GM04504 (cell line): ENCODE measurements around the gene NDUFB10.
A peak's percentile ranks its signal among the peaks of the same experiment; 100 is the strongest.

Experiments used
- DNase-seq: peaks from one replicate; pipeline ENCODE4 v3.0.0-alpha.2; 2012; ENCODE audit warnings: low read depth

NDUFB10 gene

DNA sequence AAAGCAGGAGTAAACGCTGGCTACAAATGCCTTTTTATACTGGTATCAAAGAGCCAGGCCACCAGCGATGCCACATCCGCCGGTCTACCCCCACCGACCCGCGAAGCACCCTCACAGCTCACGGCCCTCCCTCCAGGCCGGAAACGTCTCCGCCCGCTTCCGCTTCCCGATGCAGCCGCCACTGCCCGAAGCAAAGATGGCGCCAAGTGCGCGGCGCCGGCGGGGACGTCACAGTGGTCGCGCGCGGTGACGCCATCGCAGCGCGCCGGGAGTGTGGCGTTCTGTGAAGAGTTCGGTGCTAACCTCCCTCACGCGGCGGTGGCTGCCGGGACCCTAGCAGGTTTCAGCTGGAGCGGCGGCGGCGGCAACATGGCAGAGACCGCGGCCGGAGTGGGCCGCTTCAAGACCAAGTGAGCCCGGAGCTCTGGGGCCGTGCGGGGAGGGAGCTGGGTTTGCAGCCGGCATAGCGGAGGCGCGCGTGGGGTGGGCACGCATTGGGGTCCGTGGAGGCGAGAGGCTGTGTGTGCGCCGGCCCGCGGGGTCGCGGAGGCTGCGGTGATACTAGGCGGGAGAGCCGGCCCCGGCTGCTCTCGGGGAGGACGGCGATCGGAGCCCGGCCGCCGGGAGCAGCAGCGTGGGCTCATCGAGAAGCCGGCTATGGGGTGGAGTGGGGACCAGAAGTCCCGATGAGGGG is 12.6 kb downstream of the NDUFB10 start, which contains the start of gene TBL3:
Gene TBL3, plus strand, starts transcription at position 258 of the 694 bp plus-strand sequence. Its CDS starts 112 bp downstream, at position 370.
- peak; percentile 88 for DNase-seq

DNA sequence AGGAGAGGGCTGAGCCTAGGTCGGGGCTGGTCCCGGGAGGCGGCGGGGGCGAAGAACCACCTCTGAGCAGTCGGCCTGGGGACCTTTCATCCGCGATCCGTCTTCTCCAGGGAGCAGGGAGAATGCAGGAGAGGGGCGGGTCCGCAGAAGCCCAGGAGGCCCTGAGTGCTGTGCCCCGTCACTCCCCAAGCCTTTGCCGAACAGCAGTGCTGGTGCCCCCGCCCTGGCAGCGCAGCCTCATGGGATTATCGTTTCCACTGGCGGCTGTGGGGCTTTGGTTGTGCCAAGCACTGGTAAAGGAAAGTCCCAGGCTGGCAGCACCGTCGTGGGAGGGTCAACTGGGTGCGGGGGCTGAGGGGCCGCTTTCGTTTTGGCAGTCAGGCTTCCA is 13.1 kb downstream of the NDUFB10 start:
- DNase-seq, result no peak

DNA sequence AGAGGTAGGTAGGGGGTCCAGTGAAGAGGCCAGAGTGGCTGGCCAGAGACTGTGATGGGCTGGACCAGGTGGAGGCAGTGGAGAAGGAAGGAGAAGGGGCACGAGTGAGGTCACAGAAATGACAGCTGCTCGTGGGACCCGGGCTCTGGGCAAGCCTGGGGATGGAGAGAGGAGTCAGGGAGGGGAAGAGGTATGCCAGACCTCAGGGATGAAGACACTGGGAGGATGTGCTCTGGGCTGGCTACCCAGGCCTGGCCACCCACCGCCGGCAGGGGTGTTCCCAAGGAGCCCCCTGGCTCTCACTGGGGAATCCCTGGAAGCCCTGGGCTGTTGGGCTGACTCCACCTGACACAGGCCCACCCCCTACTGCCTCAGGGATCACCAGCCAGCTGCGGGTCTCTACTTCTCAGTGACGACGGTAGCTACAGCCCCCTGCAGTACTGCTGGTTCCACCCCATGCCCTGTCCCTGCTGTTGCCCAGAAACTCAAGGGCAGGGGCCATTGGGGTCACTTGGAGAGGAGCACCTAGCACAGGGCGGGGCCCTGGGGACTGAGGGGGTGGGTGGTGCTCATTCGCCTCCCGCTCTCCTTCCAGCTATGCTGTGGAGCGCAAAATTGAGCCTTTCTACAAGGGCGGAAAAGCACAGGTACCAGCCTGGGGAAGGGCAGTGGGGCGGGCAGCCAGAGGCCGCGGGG is 14.3 kb downstream of the NDUFB10 start:
- DNase-seq, result no peak

DNA sequence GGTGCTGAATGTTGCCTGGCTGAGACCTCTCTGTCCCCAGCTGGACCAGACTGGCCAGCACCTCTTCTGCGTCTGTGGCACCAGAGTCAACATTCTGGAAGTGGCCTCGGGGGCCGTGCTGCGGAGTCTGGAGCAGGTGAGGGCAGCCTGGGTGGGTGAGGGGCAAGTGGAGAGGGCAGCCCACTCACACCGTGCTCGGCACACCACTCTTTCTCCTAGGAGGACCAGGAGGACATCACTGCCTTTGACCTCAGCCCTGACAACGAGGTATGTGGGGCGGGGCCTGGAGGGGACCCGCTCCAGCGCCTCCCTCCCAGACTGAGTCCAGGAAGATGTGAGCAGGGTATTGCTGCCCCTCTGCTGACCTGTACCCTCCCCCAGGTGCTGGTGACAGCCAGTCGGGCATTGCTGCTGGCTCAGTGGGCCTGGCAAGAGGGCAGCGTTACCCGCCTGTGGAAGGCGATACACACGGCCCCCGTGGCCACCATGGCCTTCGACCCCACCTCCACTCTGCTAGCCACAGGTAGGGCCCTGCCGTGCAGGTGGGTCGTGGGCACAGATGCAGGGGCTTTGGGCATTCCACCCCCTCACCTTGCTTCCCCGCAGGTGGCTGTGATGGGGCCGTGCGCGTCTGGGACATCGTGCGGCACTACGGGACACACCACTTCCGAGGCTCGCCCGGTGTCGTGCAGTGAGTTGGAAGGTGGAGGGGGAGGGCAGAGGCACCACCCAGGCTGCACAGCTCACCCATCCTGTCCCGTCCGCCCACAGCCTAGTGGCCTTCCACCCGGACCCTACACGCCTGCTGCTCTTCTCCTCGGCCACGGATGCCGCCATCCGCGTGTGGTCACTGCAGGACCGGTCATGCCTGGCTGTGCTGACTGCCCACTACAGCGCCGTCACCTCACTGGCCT is 15.1 kb downstream of the NDUFB10 start:
- no peak for DNase-seq

DNA sequence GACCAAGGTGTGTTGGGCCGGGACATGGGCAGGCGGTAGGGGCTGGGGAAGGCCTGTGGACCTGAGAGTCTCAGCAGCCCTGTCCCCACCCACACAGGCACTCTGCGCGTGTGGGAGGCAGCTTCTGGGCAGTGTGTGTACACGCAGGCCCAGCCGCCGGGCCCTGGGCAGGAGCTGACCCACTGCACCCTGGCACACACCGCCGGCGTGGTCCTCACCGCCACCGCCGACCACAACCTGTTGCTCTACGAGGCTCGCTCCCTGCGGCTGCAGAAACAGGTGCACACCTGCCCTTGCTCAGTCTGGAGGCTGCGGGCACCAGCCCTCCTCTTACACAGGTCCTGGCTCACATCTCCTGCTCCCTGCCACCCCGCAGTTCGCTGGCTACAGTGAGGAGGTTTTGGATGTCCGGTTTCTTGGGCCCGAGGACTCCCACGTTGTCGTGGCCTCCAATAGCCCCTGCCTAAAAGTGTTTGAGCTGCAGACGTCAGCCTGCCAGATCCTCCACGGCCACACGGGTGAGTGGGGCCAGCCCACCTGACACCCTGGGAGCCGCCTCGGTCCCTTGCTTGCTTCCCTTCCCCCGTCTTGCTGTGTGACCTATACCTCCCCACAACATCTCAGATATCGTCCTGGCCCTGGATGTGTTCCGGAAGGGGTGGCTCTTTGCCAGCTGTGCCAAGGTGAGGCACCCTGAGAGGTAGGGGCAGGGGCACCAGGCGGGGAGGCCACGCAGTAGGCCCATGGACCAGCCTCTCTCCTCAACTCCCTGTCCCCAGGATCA is 16.3 kb downstream of the NDUFB10 start:
- DNase-seq, result no peak

DNA sequence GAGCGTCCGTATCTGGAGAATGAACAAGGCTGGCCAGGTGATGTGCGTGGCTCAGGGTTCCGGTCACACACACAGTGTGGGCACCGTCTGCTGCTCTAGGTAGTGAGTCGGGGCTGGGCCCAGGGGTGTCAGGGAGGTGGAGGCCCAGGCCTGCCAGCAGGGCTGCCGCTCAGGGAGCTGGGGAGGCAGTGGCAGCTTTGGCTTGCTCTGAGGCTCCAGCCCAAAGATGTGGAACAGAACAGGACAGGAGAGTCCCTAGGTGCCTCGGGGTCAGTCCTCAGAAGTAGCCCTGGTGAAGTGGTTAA is 16.8 kb downstream of the NDUFB10 start:
- DNase-seq, result no peak

DNA sequence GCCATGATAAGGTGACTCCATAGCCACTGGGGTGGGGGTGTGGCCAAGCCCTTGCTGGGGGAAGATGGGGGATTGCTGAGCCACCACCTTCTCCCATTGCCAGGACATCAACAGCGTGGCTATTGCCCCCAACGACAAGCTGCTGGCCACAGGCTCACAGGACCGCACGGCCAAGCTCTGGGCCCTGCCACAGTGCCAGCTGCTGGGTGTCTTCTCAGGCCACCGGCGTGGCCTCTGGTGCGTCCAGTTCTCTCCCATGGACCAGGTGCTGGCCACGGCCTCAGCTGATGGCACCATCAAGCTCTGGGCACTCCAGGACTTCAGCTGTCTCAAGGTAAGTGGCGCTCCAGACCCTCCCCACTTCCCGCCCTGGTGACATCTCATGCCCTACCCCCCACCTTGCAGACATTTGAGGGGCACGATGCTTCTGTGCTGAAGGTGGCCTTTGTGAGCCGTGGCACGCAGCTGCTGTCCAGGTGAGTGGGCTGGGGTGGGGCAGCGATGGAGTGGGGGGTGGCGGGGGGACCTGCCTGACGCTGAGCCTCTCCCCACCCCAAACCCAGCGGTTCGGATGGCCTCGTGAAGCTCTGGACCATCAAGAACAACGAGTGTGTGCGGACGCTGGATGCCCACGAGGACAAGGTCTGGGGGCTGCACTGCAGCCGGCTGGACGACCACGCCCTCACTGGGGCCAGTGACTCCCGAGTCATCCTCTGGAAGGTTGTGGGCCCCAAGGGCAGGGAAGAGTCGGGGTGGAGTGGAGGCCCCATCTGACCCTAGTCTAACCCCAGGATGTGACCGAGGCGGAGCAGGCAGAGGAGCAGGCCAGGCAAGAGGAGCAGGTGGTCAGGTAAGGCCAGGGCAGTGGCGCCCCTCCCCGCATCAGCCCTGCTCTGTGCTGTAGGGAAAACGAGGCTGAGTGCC is 17.9 kb downstream of the NDUFB10 start:
- no peak for DNase-seq

DNA sequence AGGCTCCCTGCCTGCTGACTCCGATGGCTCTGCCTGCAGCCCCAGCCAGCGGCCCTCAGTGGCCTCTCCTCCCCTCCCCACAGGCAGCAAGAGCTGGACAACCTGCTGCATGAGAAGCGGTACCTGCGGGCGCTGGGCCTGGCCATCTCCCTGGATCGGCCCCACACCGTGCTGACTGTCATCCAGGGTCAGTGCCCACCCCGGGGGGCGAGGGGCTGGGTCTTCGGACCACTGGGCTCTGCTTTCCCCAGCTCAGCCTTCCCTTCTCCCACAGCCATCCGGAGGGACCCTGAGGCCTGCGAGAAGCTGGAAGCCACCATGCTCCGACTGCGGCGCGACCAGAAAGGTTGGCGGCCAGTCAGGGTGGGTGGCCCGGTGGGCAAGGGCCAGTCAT is 18.5 kb downstream of the NDUFB10 start:
- DNase-seq, result no peak

DNA sequence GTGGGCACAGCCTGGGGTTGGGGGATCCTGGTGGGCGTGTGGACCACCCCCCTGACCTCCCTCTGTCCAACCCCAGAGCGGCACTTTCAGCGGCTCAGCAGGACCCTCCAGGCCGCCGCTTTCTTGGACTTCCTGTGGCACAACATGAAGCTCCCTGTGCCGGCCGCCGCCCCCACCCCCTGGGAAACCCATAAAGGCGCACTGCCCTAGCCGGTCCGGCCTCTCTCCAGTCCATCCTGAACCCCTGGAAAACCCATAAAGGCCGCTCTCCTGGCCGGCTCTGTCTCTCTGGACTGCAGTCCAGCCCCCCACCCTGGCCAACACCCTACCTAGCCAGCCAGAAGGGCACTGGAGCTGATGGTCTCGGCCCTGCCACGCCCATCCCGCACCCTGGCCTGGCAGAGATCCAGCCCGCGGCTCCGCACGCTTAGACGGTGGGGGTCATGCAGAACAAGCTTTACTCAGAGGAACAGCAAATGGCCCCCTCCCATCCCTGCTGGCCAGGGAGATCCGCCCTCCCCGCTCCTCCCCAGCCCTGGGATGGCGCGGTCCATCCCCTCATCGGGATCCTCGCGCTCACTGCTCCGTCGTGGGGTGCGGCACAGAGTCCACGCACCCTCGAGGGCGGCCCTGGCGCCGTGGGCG is 19.3 kb downstream of the NDUFB10 start:
- no peak for DNase-seq

DNA sequence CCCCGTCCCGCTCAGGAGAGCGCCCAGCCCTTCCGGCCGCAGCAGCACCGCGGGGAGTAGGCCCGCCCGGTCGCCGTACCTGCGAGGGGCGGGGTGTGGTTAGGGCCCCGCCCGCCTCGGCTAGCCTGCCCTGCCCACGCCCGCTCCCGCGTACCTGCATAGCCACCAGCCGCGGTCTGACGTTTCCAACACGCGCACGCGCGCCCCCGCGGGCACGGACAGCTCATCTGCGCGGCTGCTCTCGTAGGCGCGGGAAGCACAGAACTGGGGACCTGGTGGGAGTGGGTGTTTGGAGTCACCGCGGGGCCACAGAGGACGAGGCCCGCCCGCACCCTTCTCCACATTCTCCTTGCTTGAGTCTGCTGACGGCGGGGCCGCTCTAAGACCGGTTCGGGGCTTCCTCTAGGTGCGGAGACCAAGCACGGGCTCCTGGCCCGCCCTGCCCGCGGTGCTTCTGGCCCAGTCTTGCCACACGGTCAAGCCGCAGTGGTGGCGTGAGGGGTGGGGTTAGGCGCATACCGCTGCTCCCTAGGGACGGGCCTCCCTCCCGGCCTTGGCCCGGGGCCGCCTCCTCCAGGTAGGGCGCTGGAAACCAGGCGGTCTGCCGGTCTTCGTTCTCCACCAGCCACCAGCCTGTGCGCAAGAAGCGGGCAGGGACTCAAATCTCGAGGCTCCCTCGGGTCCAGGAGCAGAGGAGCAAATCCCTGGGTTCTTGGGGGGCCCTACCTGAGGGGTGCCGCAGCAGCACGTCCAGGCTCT is 20.1 kb downstream of the NDUFB10 start:
- DNase-seq, result no peak

DNA sequence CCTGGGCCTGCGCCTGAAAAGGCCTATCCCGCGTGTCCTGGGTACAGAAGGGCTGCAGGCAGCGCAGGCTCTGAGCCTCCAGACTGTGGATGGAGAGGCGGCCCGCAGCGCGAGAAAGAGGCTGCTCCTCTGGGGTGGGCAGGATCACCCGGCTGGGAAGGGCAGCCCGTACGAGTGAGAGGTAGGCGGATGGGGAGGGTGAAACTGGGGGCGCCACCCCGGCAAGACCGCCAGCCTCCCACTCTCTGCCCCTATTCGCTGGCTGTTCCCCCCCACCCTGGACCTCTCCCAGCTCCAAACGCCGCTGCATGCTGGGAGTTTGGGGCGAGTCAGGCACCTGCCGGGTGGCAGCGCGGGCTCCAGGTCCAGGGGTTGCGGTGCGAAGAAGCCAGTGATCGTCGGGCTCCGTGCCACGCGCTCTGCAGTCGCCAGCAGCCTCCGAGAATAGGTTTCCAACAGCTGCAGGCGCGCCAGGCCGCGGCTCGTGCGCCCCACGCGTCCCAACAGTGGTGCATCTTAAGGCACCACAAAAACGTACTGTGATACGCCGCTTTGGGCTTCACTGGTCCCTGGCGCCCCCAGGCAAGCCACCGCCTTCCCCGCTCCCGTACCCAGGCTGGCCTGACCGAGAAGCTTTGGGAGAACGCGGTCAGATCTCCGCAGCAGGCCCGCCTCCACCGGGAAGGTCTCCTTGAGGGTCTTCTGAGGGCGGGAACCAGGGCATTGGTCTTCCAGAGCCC is 20.9 kb downstream of the NDUFB10 start:
- no peak for DNase-seq

DNA sequence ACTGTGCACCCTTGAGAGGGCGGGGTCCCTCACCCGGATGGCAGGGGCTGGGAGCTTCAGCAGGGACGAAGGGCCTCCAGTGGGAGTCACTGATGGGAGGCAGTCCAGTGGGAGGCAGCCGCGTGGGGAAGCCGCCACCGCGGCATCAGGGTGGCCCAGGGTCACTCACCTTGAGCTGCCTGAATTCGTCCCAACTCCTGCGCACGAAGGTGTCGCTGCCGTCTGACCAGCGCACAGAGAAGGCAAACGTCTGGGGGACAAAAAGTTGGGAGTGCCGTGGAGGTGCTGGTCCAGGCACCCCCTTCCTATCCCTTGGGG is 21.4 kb downstream of the NDUFB10 start:
- DNase-seq, result no peak

DNA sequence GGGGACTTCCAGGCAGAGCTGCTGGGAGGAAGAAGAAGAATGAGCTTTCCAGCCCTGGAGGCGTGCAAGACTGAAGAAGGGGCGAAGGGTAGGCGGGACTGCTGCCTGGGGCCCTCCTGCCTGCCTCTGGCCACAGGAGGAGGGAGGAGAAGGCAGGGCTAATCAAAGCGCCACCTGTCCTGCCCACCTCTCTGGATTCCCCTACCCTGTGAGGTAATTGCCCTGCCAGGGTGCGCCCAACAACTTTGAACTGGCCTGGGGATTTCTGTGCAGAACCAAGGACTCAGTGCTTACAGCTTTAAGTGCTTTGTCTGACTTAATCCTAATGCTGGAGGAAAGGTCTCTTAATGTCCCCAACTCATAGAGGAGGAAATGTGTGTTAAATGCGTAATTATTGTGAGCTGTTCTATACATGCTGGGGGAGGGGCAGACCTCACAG is 22.1 kb downstream of the NDUFB10 start, which contains the start of gene NOXO1:
Gene NOXO1, minus strand, starts transcription at position 72 of the 439 bp plus-strand sequence. CDS start 290 bp downstream, outside the sequence.
- DNase-seq, result no peak

DNA sequence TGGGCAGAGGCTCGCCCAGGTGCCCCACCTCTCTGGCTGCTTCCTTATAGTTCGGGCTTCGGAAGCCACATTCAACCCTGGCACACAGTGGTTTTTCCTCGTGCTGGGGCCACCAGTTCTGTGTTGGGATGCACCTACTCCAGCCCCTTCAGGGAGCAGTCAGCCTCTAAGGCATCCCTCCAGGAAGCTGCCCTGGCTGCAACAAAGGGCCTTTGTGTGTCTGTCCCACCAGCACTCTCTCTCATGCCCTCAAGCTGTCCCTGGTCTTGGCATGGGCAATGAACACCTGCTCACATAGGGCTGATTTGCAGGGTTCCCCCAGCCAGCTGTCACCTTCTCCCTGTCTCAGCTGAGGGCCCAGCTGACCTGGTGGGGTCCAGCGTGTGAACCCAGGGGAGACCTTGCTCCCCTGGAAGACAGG is 22.7 kb downstream of the NDUFB10 start:
- no peak for DNase-seq

DNA sequence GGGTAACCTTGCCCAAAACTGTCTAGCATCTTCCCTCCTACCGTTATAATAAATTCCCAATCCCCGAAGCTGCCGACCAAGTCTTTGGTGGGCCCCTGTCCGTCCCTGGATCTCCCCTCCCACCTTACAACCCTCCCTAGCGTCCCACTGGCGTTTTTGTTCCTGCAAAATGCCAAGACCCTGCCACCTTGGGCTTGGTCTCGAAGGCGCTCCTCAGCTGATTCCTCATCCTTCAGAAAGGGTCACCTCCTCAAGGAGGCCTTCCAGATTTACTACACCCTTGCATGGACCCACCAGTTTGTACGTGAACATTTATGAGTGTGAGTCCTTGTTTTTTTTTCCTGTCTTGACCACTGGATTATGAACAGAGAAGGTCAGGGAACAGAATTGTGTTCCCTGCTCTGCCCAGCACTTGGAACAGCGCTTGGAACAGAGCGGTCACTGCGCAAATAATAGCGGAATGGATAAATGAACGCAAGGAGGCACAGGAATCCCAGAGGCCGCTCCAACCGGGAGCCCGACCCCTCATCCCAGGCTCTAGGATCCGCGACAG is 23.7 kb downstream of the NDUFB10 start:
- DNase-seq, result no peak

DNA sequence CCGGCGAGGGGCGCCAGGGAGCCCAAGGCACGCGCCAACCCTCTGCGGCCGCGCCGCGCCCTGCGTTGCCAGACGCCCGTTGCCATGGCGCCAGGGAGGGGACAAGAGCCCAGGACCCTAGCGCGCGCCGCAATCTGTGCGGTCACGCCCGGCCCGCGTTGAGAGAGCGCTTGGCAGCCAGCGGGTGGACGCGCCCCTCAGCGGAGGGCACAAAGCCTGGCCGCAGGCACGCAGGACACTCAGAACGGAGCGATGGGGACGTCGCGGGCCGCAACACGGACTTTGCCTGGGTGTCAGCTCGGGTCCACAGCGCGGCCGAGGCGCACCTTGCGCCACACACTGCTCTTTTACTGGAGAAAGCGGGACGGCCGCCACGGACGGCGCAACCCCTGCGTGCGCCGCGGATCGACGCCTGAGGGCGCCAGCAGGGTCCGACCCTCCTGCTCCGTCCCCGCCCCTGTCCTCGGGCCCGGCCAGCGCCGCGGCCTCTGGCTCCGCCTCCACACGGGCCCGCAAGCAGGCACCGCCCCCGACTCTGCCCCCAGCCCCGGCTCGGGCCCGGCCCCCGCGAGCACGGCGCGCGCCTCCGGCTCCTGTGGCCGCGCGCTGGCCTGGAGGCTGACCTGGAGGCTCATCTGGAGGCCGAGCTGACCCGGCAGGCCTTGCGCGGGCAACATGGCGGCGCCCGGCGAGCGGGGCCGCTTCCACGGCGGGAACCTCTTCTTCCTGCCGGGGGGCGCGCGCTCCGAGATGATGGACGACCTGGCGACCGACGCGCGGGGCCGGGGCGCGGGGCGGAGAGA is 24.4 kb downstream of the NDUFB10 start, which contains the start of gene GFER:
Gene GFER, plus strand, starts transcription at position 650 of the 803 bp plus-strand sequence. Its CDS starts 26 bp downstream, at position 676.
- DNase-seq, result peak; percentile 85
